NCI-H2196 (cell line): ENCODE results near the gene AHI1.
"Not testable (repeated sequence)": the region's sequence is repeated elsewhere in the genome, so short reads cannot be mapped to it uniquely, and the experiment has no call there.

ENCODE experiments used
- DNase-seq: peaks from one replicate; lab custom pipeline; 2025; ENCODE audit not compliant: unreplicated experiment; lab: John Stamatoyannopoulos, UW

The AHI1 gene

GRCh38 chr6:135506270-135506997 is 8.9 kb upstream of the AHI1 start:
- peak; percentile 66 for DNase-seq

GRCh38 chr6:135505648-135506047 is 8.1 kb upstream of the AHI1 start:
- no peak for DNase-seq

- DNase-seq = no peak
These were observed 7.7 kb upstream of the AHI1 start for GRCh38 chr6:135505222-135505621.

- DNase-seq = no peak
These were observed 7.2 kb upstream of the AHI1 start for GRCh38 chr6:135504734-135505133.

DNA sequence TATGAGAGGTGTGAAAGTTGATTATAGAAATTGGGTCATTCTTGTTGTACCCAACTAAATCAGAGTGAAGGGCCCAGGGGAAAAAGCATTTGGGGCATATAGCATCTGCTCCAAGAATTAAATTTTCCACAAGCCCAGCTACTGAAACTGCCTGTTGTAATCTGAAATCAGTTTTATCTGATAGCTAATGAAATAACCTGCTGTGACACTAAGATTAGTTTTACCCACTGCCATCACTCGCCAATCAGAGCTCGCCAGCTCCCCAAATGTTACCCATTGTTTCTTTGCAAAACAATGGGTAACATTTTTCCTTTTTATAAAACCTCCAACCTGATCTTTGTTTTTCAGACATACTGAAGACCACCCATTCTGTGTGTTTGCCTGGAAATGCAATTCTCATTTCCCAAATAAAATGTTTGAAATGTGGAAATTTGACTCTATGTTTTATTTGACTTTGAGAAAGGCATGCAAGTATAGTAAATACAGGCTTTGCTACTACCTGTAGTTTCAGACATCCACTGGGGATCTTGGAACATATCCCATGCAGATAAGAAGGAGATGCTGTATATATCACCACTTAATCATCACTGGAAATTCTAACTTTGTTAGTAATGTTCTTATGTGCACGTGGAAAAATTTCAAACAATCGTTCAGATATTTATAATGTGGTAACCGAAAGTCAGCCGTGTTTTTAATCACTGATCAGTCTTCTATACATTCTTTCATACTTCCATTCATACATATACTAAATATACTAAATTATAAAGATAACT is 6.3 kb upstream of the AHI1 start:
- DNase-seq = no peak

DNA sequence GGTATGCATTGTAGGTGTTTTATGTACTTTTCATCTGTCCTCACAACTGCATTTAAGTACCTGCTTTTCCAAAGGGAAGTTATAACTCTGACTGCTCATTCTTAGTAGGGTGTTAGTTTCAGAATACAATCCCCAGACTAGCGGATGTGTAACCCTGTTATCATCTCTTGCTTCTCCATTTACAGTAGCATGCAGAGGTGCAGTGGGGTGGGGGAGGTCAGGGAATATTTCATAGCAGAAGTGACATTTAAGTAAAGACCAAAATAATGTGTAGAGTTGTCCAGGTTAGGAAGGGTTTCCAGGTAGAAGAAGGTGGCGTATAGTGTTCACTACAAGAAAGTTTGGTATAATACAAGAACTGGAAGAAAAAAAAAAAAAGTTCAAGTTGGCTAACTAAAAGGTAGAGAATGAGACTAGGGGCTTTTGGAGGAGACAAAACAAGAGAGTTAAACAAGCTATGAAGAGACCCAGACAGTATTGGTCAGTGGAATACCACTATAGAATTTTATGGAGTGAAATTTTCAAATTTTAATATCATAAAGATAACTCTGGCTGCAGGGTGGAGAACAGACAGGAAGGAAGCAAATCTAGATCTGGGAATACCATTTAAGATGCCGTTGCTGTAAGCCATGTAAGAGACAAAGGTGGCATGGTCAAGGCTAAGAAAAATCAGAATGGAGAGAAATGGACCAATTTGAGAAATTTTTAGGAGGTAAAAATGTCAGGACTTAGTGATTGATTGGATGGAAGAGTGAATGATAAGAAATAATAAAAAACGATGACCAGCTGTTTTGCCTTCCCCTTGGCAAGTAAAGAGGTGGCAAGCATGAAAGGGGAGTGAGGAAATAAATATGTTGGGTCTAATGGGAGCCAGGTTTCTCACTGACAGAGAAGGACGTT is 2.2 kb upstream of the AHI1 start:
- DNase-seq = no peak

GRCh38 chr6:135498185-135498841 is 773 bp upstream of the AHI1 start:
- peak; percentile 71 for DNase-seq

GRCh38 chr6:135496800-135497411 is 634 bp downstream of the AHI1 start:
- no peak for DNase-seq

DNA sequence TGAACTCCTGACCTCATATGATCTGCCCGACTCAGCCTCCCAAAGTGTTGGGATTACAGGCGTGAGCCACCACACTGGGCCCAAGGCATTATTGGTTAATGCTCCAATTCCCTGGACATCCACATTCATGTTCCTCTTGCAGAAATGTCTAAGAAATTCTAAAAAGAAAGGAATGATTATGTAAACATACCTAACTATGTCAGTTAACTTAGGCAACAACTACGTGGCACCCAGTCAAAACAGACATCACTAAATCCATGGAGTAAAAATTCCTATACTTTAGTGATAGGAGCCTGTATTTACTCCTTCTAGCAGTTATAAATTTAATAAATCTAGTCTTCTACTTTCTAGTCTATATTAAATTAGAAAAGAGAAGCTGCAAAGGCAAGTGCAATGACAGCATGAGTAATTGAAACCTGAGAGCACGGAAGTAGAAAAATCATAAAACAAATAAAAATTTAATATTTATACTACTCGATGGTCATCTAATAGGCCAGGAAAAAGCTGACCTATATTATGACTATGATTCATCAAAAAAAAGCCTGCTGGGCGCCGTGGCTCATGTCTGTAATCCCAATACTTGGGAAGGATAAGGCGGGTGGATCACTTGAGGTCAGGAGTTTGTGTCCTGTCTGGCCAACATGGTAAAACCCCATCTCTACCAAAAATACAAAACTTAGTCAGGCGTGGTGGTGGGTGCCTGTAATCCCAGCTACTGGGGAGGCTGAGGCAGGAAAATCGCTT is 4.2 kb downstream of the AHI1 start:
- no peak for DNase-seq

- DNase-seq = no peak
These were observed 7.2 kb downstream of the AHI1 start for GRCh38 chr6:135490381-135490780.

- DNase-seq = no peak
These were observed 9.5 kb downstream of the AHI1 start for GRCh38 chr6:135488023-135488422.

DNA sequence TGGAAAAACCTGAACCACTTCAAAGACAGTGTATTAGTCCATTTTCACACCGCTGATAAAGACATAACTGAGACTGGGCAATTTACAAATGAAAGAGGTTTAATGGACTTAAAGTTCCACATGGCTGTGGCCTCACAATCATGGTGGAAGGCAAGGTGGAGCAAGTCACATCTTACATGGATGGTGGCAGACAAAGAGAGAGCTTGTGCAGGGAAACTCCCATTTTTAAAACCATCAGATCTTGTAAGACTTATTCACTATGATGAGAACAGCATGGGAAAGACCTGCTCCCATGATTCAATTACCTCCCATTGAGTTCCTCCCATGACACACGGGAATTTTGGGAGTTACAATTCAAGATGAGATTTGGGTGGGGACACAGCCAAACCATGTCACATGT is 13.6 kb downstream of the AHI1 start:
- not testable (repeated sequence) for DNase-seq

GRCh38 chr6:135481783-135482369 is 15.7 kb downstream of the AHI1 start:
- no peak for DNase-seq

DNA sequence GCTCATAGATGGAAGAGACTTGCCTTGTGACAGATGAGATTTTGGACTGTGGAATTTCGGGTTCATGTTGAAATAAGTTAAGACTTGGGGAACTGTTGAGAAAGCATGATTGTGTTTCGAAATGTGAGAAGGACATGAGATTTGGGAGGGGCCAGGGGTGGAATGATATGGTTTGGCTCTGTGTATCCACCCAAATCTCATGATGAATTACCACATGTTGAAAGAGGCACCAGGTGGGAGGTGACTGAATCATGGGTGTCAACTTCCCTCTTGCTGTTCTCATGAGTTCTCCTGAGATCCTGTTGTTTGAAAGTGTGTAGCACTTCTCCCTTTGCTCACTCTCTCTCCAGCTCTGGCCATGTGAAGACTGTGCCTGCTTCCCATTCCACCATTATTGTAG is 17.9 kb downstream of the AHI1 start:
- no peak for DNase-seq

DNA sequence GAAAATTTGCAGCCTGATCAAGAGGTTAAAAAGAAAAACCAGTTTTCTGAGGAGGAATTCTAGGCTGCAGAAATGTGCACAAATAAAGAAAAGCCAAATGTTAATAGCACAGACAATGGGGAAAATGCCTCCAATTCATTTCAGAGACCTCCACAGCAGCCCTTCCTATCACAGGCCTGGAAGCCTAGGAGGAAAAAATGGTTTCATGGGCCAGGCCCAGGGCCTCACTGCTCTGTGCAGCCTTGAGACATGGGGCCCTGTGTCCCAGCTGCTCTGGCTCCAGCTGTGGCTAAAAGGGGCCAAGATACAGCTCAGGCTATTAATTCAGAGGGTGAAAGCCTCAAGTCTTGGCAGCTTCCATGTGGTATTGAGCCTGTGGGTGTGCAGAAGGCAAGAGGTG is 18.9 kb downstream of the AHI1 start:
- DNase-seq = no peak

- no peak for DNase-seq
These were observed 22.2 kb downstream of the AHI1 start for GRCh38 chr6:135475292-135475886.

DNA sequence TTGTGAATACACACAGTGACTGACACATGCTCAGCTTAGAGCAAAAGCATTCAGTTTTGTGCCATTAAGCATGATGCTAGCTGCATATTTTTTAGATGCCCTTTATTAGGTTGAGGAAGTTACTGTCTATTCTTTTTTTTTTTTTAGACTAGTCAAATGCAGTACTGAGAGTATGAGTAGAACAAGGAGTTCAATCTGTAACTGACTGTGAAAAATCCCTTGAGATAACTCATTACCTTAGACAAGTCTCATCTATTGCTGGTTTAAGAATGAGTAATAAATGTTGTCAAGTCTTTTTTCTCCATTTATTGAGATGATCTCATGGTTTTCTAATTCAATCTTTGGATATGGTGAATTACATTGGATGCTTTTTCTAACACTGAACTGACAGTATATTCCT is 23.2 kb downstream of the AHI1 start:
- no peak for DNase-seq

- DNase-seq = no peak
These were observed 31.6 kb downstream of the AHI1 start for GRCh38 chr6:135465903-135466302.

DNA sequence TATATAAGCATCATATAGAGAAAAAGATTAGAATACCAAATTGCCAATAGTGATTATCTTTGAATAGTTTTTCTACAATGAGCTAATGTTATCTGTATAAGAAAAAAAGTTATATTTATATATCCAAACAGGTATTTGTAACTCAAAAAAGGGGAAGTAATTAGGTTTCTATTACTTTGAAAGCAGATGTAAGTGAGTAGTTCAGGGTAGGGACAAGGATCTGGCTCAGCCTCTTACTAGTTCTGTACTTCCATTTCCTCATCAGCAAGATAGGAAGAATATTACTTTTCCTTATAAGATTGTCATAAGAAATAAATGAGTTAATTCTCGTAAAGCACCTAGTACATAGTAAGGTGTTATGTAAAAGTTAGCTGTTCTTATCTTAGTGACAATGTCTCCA is 32.2 kb downstream of the AHI1 start:
- no peak for DNase-seq
